K562 (cell line): ENCODE measurements around the gene RRM2.

Source experiments
- CEBPB ChIP-seq: fragments of 450-650 bp; IDR thresholded peaks from 2 replicates; pipeline ENCODE4 v1.6.1; 2016; ENCODE audit warnings: missing genetic modification characterization, missing compliant biosample characterization
- ZNF143 ChIP-seq: sonication (generic); formaldehyde crosslinking; IDR thresholded peaks from 2 replicates; pipeline ENCODE4 v1.9.0; 2022; ENCODE audit warnings: mild to moderate bottlenecking, missing genetic modification reagents
- TF ChIP-seq, protein P1 (sequence below), 3 experiments: IDR thresholded peaks in 2 of 3; conservative IDR thresholded peaks in 1 of 3; 2 replicates each; pipeline ENCODE4 v1.5.1; 2011 to 2012; ENCODE audit warnings: low read length in 3 of 3, mild to moderate bottlenecking in 3 of 3, control low read depth in 2 of 3, improper control_type of control experiment in 1 of 3, inconsistent platforms in 1 of 3, low read depth in 1 of 3, mixed read lengths in 1 of 3, moderate library complexity in 1 of 3; ENCODE audit not compliant: insufficient read depth in 2 of 3
- TF ChIP-seq, protein P2 (sequence below): fragments of 250-450 bp; sonication (Bioruptor Pico); IDR thresholded peaks from 2 replicates; pipeline ENCODE4 v1.5.0; 2022; ENCODE audit warnings: mild to moderate bottlenecking
- TF ChIP-seq, protein P3 (sequence below): sonication (generic); formaldehyde crosslinking; IDR thresholded peaks from 2 replicates; pipeline ENCODE4 v1.5.0; 2020; ENCODE audit warnings: missing genetic modification reagents

DNA sequence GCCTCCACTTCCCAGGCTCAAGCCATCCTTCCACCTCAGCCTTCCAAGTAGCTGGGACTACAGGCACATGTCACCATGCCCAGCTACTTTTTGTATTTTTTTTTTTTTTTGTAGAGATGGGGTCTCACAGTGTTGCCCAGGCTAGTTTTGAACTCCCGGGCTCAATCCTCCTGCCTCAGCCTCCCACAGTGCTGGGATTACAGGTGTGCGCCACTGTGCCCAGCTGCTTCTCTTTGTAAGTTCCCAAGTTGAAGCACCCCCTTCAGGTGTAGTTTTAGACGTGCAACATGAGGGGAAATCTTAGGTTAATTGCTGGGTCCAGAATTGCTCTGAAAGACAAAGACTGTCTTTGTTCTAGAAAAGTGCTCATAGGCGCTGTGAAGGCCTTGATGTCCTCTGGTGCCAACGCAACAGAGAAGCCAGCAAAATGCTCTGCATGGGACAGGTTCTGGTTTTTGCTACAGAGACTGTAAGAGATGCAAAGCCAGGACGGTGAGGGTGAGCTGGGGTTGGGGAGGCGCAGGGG, 46.6 kb downstream of the RRM2 start:
- TF ChIP-seq, protein P1, sequence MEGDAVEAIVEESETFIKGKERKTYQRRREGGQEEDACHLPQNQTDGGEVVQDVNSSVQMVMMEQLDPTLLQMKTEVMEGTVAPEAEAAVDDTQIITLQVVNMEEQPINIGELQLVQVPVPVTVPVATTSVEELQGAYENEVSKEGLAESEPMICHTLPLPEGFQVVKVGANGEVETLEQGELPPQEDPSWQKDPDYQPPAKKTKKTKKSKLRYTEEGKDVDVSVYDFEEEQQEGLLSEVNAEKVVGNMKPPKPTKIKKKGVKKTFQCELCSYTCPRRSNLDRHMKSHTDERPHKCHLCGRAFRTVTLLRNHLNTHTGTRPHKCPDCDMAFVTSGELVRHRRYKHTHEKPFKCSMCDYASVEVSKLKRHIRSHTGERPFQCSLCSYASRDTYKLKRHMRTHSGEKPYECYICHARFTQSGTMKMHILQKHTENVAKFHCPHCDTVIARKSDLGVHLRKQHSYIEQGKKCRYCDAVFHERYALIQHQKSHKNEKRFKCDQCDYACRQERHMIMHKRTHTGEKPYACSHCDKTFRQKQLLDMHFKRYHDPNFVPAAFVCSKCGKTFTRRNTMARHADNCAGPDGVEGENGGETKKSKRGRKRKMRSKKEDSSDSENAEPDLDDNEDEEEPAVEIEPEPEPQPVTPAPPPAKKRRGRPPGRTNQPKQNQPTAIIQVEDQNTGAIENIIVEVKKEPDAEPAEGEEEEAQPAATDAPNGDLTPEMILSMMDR (IDR thresholded peaks at IDR 0.05 in 2 of 3, conservative IDR thresholded peaks at IDR 0.05 in 1 of 3; ENCODE audit: insufficient read depth in 2 of 3, low read depth in 1 of 3, low read length in 3 of 3), result no peak
- TF ChIP-seq CEBPB (tag), result no peak
- TF ChIP-seq, protein P2, sequence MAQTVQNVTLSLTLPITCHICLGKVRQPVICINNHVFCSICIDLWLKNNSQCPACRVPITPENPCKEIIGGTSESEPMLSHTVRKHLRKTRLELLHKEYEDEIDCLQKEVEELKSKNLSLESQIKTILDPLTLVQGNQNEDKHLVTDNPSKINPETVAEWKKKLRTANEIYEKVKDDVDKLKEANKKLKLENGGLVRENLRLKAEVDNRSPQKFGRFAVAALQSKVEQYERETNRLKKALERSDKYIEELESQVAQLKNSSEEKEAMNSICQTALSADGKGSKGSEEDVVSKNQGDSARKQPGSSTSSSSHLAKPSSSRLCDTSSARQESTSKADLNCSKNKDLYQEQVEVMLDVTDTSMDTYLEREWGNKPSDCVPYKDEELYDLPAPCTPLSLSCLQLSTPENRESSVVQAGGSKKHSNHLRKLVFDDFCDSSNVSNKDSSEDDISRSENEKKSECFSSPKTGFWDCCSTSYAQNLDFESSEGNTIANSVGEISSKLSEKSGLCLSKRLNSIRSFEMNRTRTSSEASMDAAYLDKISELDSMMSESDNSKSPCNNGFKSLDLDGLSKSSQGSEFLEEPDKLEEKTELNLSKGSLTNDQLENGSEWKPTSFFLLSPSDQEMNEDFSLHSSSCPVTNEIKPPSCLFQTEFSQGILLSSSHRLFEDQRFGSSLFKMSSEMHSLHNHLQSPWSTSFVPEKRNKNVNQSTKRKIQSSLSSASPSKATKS (CRISPR knock-in tag), result no peak
- no peak for TF ChIP-seq ZNF143
- TF ChIP-seq, protein P3, sequence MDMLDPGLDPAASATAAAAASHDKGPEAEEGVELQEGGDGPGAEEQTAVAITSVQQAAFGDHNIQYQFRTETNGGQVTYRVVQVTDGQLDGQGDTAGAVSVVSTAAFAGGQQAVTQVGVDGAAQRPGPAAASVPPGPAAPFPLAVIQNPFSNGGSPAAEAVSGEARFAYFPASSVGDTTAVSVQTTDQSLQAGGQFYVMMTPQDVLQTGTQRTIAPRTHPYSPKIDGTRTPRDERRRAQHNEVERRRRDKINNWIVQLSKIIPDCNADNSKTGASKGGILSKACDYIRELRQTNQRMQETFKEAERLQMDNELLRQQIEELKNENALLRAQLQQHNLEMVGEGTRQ (CRISPR knock-in tag), result no peak
